NK-92 (cell line): ENCODE data around the gene GRIFIN.

ENCODE experiments used
- DNase-seq: peaks from one replicate; lab custom pipeline; 2025; ENCODE audit not compliant: unreplicated experiment; lab: John Stamatoyannopoulos, UW

GRIFIN gene

GRCh38 chr7:2499719-2500430 lies 23.7 kb upstream of the GRIFIN start:
- no peak for DNase-seq

GRCh38 chr7:2499181-2499580 lies 23.0 kb upstream of the GRIFIN start:
- no peak for DNase-seq

- no peak for DNase-seq
Observed at GRCh38 chr7:2498708-2499107, 22.5 kb upstream of the GRIFIN start.

GRCh38 chr7:2497500-2498336 lies 21.5 kb upstream of the GRIFIN start:
- no peak for DNase-seq

GRCh38 chr7:2497065-2497464 lies 20.9 kb upstream of the GRIFIN start:
- DNase-seq: no peak

GRCh38 chr7:2496375-2496774 lies 20.2 kb upstream of the GRIFIN start:
- no peak for DNase-seq

- DNase-seq: no peak
Observed at GRCh38 chr7:2495418-2496299, 19.5 kb upstream of the GRIFIN start.

GRCh38 chr7:2494191-2495130 lies 18.3 kb upstream of the GRIFIN start:
- DNase-seq: no peak

- no peak for DNase-seq
Observed at GRCh38 chr7:2493205-2494164, 17.3 kb upstream of the GRIFIN start.

- no peak for DNase-seq
Observed at GRCh38 chr7:2492038-2492437, 15.8 kb upstream of the GRIFIN start.

- no peak for DNase-seq
Observed at GRCh38 chr7:2490181-2490651, 14.0 kb upstream of the GRIFIN start.

GRCh38 chr7:2488681-2489080 lies 12.5 kb upstream of the GRIFIN start:
- no peak for DNase-seq

- no peak for DNase-seq
Observed at GRCh38 chr7:2488272-2488645, 12.1 kb upstream of the GRIFIN start.

GRCh38 chr7:2487586-2488271 lies 11.5 kb upstream of the GRIFIN start:
- DNase-seq: no peak

GRCh38 chr7:2484868-2485267 lies 8.7 kb upstream of the GRIFIN start:
- DNase-seq: no peak

GRCh38 chr7:2483494-2483893 lies 7.3 kb upstream of the GRIFIN start:
- no peak for DNase-seq

GRCh38 chr7:2482725-2483451 lies 6.7 kb upstream of the GRIFIN start:
- no peak for DNase-seq

- DNase-seq: no peak
Observed at GRCh38 chr7:2481195-2481594, 5.0 kb upstream of the GRIFIN start.
